Chondrocyte (in vitro differentiated cells): Measurements from ENCODE around the gene AGPAT1. TPM values are rescaled to one million over a fixed set of nuclear protein-coding genes. Genes with fewer than 3 reads are reported as not detected.
"Not testable (repeated sequence)": the region's sequence is repeated elsewhere in the genome, so short reads cannot be mapped to it uniquely, and the experiment has no call there.

Experiments
- DNase-seq: peaks from one replicate; pipeline ENCODE4 v3.0.0; 2021; ENCODE audit warnings: mixed read lengths, low spot score
- H3K27ac Mint-ChIP-seq: one replicate; pipeline ENCODE4 v1.8.0; 2021; ENCODE audit warnings: mild to moderate bottlenecking, moderate library complexity, mixed read lengths; ENCODE audit not compliant: unreplicated experiment
- H3K27me3 Mint-ChIP-seq: 2 replicates; pipeline ENCODE4 v1.8.0; 2021; ENCODE audit warnings: low read depth, mixed read lengths
- H3K36me3 Mint-ChIP-seq: 2 replicates; pipeline ENCODE4 v1.8.0; 2021; ENCODE audit warnings: low read depth, mixed read lengths
- H3K4me1 Mint-ChIP-seq: 2 replicates; pipeline ENCODE4 v1.8.0; 2021; ENCODE audit warnings: low read depth, mild to moderate bottlenecking, mixed read lengths
- H3K4me3 Mint-ChIP-seq: one replicate; pipeline ENCODE4 v1.8.0; 2021; ENCODE audit warnings: mild to moderate bottlenecking, moderate library complexity, mixed read lengths; ENCODE audit not compliant: unreplicated experiment
- H3K9me3 Mint-ChIP-seq: 2 replicates; pipeline ENCODE4 v1.8.0; 2021; ENCODE audit warnings: low read depth, mixed read lengths
- total RNA-seq: library from RNA; stranded (reverse); gene quantifications from 3 replicates; pipeline ENCODE4 v1.2.1, GENCODE V29; 2021
- TF ChIP-seq, protein P1 (sequence below): fragments of 200-600 bp; sonication (generic); IDR thresholded peaks from 2 replicates; pipeline ENCODE4 v1.5.0; 2021; ENCODE audit warnings: antibody characterized with exemption, mild to moderate bottlenecking, moderate library complexity

The AGPAT1 gene
- total RNA-seq, 1 donor from 2014 or later = 67.0 TPM

DNA sequence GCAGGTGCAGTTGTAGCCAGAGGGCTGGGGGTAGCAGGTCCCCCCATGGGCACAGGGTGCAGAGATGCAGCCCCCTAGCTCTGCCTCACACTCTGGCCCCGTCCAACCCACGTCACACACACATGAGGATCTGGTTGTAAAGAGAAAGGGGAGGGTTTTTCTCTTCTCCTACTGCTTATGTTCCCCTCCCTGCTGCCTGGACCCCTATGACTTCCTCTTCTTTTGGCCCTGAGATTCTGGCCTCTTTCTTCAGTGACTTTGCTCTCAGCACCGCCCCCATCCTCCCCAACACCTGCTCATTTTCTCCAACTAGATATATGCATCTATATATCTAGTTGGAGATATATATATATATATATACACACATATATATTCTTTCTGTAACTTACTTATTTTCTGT lies 38.2 kb upstream of the AGPAT1 start:
- no peaks in the 10 kb centered on the region for H3K4me1 Mint-ChIP-seq
- no peak overlapping the region for H3K4me3 Mint-ChIP-seq
- H3K9me3 Mint-ChIP-seq = peaks cover 4% of the 10 kb centered on the region
- H3K27ac Mint-ChIP-seq = no peak overlapping the region
- H3K27me3 Mint-ChIP-seq = peaks cover 18% of the 10 kb centered on the region
- H3K36me3 Mint-ChIP-seq = no peaks in the 10 kb centered on the region
- no peak for DNase-seq
- TF ChIP-seq, protein P1, sequence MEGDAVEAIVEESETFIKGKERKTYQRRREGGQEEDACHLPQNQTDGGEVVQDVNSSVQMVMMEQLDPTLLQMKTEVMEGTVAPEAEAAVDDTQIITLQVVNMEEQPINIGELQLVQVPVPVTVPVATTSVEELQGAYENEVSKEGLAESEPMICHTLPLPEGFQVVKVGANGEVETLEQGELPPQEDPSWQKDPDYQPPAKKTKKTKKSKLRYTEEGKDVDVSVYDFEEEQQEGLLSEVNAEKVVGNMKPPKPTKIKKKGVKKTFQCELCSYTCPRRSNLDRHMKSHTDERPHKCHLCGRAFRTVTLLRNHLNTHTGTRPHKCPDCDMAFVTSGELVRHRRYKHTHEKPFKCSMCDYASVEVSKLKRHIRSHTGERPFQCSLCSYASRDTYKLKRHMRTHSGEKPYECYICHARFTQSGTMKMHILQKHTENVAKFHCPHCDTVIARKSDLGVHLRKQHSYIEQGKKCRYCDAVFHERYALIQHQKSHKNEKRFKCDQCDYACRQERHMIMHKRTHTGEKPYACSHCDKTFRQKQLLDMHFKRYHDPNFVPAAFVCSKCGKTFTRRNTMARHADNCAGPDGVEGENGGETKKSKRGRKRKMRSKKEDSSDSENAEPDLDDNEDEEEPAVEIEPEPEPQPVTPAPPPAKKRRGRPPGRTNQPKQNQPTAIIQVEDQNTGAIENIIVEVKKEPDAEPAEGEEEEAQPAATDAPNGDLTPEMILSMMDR = no peak

DNA sequence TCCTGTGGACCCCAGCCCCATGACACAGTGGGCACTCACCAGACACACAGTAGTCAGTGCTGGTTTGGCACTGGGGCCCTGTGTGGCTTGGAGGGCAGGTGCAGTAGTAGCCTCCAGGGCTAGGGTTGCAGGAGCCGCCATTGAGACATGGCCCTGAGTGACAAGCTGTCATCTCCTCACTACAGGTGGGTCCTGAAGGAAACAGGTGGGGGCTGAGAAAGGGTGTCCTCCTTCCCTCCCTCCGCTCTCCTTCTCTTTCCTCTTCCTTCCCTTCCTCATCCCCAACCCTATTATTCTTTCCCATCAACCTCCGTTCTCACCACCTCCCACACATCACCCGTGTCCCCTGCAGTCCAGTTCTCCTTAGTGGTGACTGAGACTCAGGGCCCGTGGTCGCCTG lies 37.8 kb upstream of the AGPAT1 start:
- Mint-ChIP-seq H3K4me3 (no peak overlapping the region), H3K9me3 (peaks cover 4% of the 10 kb centered on the region), H3K36me3 (no peaks in the 10 kb centered on the region), H3K4me1 (no peaks in the 10 kb centered on the region), H3K27ac (no peak overlapping the region), H3K27me3 (peaks cover 18% of the 10 kb centered on the region)
- TF ChIP-seq, protein P1 = no peak
- no peak for DNase-seq

DNA sequence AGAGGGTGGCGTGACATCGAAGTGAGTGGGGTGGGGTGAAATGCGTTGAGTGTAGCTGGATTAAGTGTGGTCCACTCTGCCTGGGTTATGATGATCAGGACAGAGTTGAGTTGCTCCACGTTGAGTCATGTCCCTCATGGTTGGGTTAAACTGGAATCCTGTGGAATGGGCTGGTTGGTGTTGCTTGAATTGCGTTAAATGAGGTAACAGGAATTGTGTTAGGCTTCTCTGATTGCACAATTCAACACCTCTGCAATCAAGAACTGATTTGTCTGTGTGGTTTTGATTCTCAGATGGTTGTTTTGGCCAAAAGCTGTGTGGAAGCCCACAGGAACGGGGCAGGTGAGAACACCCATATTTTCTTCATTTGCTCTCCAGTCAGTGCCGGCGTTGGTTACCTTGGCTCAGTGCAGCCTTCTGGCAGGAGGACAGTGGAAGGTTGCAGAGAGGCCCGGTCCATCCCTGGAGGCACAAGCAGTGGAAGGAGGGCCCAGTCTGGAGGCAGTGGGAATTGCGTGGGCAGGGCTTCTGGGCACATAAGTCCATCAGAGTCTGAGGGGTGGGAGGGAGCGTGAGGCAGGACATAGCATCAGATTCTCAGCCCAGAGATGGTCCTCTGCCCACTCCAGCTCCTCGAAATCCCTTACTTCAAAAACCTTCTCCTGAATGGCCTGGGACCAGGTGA lies 36.3 kb upstream of the AGPAT1 start:
- peaks cover 19% of the 10 kb centered on the region for H3K27me3 Mint-ChIP-seq
- no peaks in the 10 kb centered on the region for H3K9me3 Mint-ChIP-seq
- no peaks in the 10 kb centered on the region for H3K36me3 Mint-ChIP-seq
- DNase-seq = no peak
- H3K4me1 Mint-ChIP-seq = no peaks in the 10 kb centered on the region
- H3K4me3 Mint-ChIP-seq = no peak overlapping the region
- TF ChIP-seq, protein P1 = no peak
- H3K27ac Mint-ChIP-seq = no peak overlapping the region

DNA sequence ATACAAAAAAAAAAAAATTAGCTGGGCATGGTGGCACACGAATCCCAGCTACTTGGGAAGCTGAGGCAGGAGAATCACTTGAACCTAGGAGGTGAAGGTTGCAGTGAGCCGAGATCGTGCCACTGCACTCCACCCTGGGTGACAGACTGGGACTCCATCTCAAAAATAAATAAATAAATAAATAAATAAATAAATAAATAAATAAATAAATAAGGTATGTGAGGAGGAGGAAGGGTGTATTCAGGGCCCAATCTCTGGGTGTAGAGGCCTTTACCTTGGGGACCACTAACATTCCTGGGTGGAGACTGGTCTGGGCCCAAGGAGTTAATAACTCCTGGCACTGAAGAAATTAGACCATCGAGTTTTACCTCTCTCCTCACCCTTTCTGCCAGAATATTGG lies 35.5 kb upstream of the AGPAT1 start:
- H3K27ac Mint-ChIP-seq, H3K4me1 Mint-ChIP-seq, H3K9me3 Mint-ChIP-seq, DNase-seq, H3K36me3 Mint-ChIP-seq, H3K4me3 Mint-ChIP-seq: not testable (repeated sequence)
- H3K27me3 Mint-ChIP-seq = peaks cover 16% of the 10 kb centered on the region

DNA sequence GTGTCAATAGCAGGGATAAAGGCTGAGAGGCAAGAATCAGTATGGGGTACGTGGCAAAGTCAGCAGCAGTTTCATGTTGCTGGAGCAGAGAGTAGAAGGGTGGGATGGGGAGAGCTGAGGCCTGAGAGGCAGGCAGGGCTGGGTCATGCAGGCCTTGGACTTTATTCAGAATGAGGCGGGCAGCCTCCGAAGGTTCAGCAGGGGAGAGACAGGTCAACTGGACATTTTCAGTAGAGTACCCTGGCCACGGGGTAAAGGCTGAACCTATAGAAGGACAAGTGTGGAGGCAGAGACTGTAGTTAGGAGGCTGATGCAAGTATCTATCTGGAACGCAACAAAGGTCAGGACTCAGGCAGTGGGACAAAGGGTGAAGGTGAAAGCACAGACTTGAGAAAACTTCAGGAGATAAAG lies 34.3 kb upstream of the AGPAT1 start:
- TF ChIP-seq, protein P1 = no peak
- Mint-ChIP-seq H3K9me3 (peaks cover 6% of the 10 kb centered on the region), H3K27me3 (peaks cover 12% of the 10 kb centered on the region), H3K4me3 (no peak overlapping the region), H3K36me3 (no peaks in the 10 kb centered on the region), H3K4me1 (no peaks in the 10 kb centered on the region), H3K27ac (no peak overlapping the region)
- no peak for DNase-seq

DNA sequence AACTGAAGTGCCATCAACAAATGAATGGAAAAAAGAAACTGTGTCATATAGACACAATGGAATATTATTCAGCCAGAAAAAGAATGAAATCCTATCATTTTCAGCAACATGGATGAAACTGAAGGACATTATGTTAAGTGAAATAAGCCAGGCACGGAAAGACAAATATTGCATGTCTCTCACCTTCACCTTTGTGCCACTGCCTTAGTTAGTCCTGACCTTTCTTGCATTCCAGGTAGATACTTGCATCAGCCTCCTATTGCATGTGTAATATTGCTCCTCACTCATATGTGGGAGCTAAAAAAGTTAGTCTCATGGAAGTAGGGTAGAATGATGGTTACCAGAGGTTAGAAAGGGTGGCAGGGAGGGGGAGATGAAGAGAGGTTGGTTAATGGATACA lies 33.1 kb upstream of the AGPAT1 start:
- Mint-ChIP-seq H3K4me1 (no peaks in the 10 kb centered on the region), H3K27ac (no peak overlapping the region), H3K9me3 (peaks cover 6% of the 10 kb centered on the region), H3K4me3 (no peak overlapping the region), H3K36me3 (no peaks in the 10 kb centered on the region), H3K27me3 (peaks cover 14% of the 10 kb centered on the region)
- no peak for DNase-seq
- TF ChIP-seq, protein P1 = no peak
